Adrenal gland (tissue), 5 donors: ENCODE data around the gene TBC1D26.
"Not testable (repeated sequence)": the region's sequence is repeated elsewhere in the genome, so short reads cannot be mapped to it uniquely, and the experiment has no call there.

Experiments
- CTCF ChIP-seq, 6 experiments: fragments of 450-650 bp in 4 of 6; fragments of 200-600 bp in 2 of 6; sonication (generic) in 1 of 6; IDR thresholded peaks; 1 replicate in 5 of 6; 2 replicates in 1 of 6; pipeline versions ENCODE4 v1.5.1 to v1.8.0; 2016 to 2021; ENCODE audit warnings: antibody characterized with exemption in 6 of 6, mild to moderate bottlenecking in 2 of 6, moderate library complexity in 1 of 6
- POLR2A ChIP-seq, 2 donors: fragments of 450-650 bp; IDR thresholded peaks; one replicate each; pipeline ENCODE4 v1.6.1; 2017; ENCODE audit warnings: antibody characterized with exemption in 2 of 2, mild to moderate bottlenecking in 2 of 2, moderate library complexity in 1 of 2
- donor health status: DM: no; HTN: no; CAD: no.

DNA sequence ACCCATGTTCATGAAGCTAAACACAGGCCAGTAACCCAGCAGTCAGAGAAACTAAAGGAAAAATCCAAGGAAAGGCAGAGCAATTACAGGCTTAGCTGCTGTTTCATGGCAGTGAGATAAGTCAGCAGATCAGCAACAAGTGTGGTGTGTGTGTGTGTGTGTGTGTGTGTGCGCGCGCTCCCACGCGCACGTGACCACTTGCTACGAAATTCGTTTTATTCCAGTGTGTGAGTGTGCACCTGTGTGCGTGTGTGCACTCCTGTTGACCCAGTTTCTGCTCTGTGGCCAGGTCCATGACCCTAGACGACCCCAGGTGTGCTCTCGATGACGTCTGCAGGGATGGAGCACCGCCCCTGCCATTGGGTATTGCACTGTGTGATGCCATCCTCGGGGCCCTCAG lies 1.5 kb upstream of the TBC1D26 start:
- not testable (repeated sequence) for TF ChIP-seq CTCF, POLR2A (IDR thresholded peaks at IDR 0.05)
